HCT116 (cell line): ENCODE measurements around the gene HNF1B. TPM values are rescaled to one million over a fixed set of nuclear protein-coding genes. Genes with fewer than 3 reads are reported as not detected.

ENCODE experiments used
- ATAC-seq: fragments of 200-7000 bp; cut with Tn5 transposase; 2 replicates; pipeline ENCODE4 v1.9.1; 2020; ENCODE audit warnings: mild to moderate bottlenecking, moderate library complexity
- BruUV-seq: library from RNA; stranded (reverse); fragments of 400-500 nt; replicated peaks from 2 replicates; lab custom pipeline; 2021; lab: Mats Ljungman, UMichigan
- CTCF ChIA-PET: fragments of 300-600 bp; sonication (Branson Sonifier 250); formaldehyde crosslinking; loops from one replicate; lab custom pipeline; 2021; ENCODE audit warnings: antibody characterized with exemption; lab: Charles Lee
- POLR2A ChIA-PET: fragments of 300-600, 350-600 bp; sonication (Branson Sonifier 250); formaldehyde crosslinking; loops from one replicate; lab custom pipeline; 2021; ENCODE audit warnings: antibody characterized with exemption; lab: Charles Lee
- RAD21 ChIA-PET, 2 experiments: fragments of 300-600 bp; sonication (Branson Sonifier 250); formaldehyde crosslinking; loops; one replicate each; lab custom pipeline; 2023; ENCODE audit warnings: low total read pairs in 2 of 2; ENCODE audit not compliant: uncharacterized antibody in 2 of 2, unreplicated experiment in 2 of 2, low non-redundant PET in 1 of 2; lab: Charles Lee
- DNase-seq: peaks from one replicate; pipeline ENCODE4 v3.0.0-alpha.2; 2010; ENCODE audit warnings: low read depth, low spot score
- H2AFZ ChIP-seq: fragments of 200-600 bp; shearing (Covaris generic), sonication (generic); 2 replicates; pipeline ENCODE4 v1.6.1; 2017; ENCODE audit warnings: low read depth, mixed run types, mixed read lengths, antibody characterized with exemption, low read length; ENCODE audit not compliant: poor library complexity, severe bottlenecking
- H3K27ac ChIP-seq: 2 replicates; pipeline ENCODE4 v1.5.1; 2012; ENCODE audit warnings: low read depth, low read length
- H3K27me3 ChIP-seq: fragments of 200-600 bp; sonication (generic); 2 replicates; pipeline ENCODE4 v1.6.1; 2016; ENCODE audit warnings: mixed run types, low read length, mixed read lengths; ENCODE audit not compliant: insufficient read depth
- H3K36me3 ChIP-seq, 2 experiments: fragments of 200-500 bp in 1 of 2; fragments of 200-600 bp in 1 of 2; sonication (Bioruptor generic) in 1 of 2; sonication (generic) in 1 of 2; 2 replicates each; pipeline versions ENCODE4 v1.5.1 to v1.6.1; 2014 to 2016; ENCODE audit warnings: low read length in 2 of 2, inconsistent platforms in 1 of 2, mixed read lengths in 1 of 2, mixed run types in 1 of 2; ENCODE audit not compliant: insufficient read depth in 2 of 2, control insufficient read depth in 1 of 2
- H3K4me1 ChIP-seq, 2 experiments: fragments of 200-600 bp in 1 of 2; sonication (generic) in 1 of 2; 2 replicates each; pipeline versions ENCODE4 v1.5.1 to v1.6.1; 2012 to 2017; ENCODE audit warnings: low read length in 2 of 2, inconsistent platforms in 1 of 2, mild to moderate bottlenecking in 1 of 2, mixed read lengths in 1 of 2, mixed run types in 1 of 2, moderate library complexity in 1 of 2; ENCODE audit not compliant: insufficient read depth in 2 of 2, control insufficient read depth in 1 of 2
- H3K4me2 ChIP-seq: fragments of 200-600 bp; sonication (generic); 2 replicates; pipeline ENCODE4 v1.6.1; 2017; ENCODE audit warnings: mixed run types, low read length, mixed read lengths
- H3K4me3 ChIP-seq, 2 experiments: fragments of 200-600 bp in 1 of 2; sonication (generic) in 1 of 2; replicated peaks in 1 of 2; 2 replicates each; pipeline ENCODE4 v1.5.1; 2011 to 2016; ENCODE audit warnings: low read length in 2 of 2, control low read depth in 1 of 2, low read depth in 1 of 2, mild to moderate bottlenecking in 1 of 2, mixed read lengths in 1 of 2, mixed run types in 1 of 2
- H3K79me2 ChIP-seq: fragments of 200-600 bp; sonication (generic); 2 replicates; pipeline ENCODE4 v1.6.1; 2017; ENCODE audit warnings: mild to moderate bottlenecking, mixed run types, low read length, moderate library complexity, mixed read lengths; ENCODE audit not compliant: insufficient read depth
- H3K9ac ChIP-seq: fragments of 200-600 bp; sonication (generic); 2 replicates; pipeline ENCODE4 v1.6.1; 2016; ENCODE audit warnings: low read length, mixed read lengths
- H3K9me2 ChIP-seq: fragments of 200-600 bp; sonication (generic), shearing (Covaris generic); 2 replicates; pipeline ENCODE4 v1.6.1; 2017; ENCODE audit warnings: mixed run types, mild to moderate bottlenecking, moderate library complexity; ENCODE audit not compliant: insufficient read depth
- H3K9me3 ChIP-seq, 2 experiments: fragments of 200-500 bp in 1 of 2; fragments of 200-600 bp in 1 of 2; sonication (Bioruptor generic) in 1 of 2; sonication (generic) in 1 of 2; 2 replicates each; pipeline ENCODE4 v1.6.1; 2014 to 2017; ENCODE audit warnings: low read length in 2 of 2, mixed read lengths in 2 of 2, inconsistent platforms in 1 of 2, low read depth in 1 of 2, mild to moderate bottlenecking in 1 of 2, mixed run types in 1 of 2, moderate library complexity in 1 of 2; ENCODE audit not compliant: control insufficient read depth in 1 of 2, insufficient read depth in 1 of 2
- H4K20me1 ChIP-seq: fragments of 200-600 bp; sonication (generic), shearing (Covaris generic); 2 replicates; pipeline ENCODE4 v1.6.1; 2017; ENCODE audit warnings: mixed run types, mild to moderate bottlenecking, moderate library complexity; ENCODE audit not compliant: insufficient read depth
- ATF3 ChIP-seq: IDR thresholded peaks from 2 replicates; pipeline ENCODE4 v1.6.1; 2012
- CBX3 ChIP-seq: IDR thresholded peaks from 2 replicates; pipeline ENCODE4 v1.6.1; 2012; ENCODE audit warnings: low read depth
- CEBPB ChIP-seq: IDR thresholded peaks from 2 replicates; pipeline ENCODE4 v1.6.1; 2012; ENCODE audit warnings: low read depth
- CTCF ChIP-seq, 3 experiments: fragments of 200-600 bp in 1 of 3; sonication (generic) in 1 of 3; IDR thresholded peaks in 2 of 3; conservative IDR thresholded peaks in 1 of 3; 2 replicates each; pipeline ENCODE4 v1.5.1; 2012 to 2017; ENCODE audit warnings: low read depth in 2 of 3, low read length in 2 of 3, antibody characterized with exemption in 1 of 3, borderline replicate concordance in 1 of 3, control low read depth in 1 of 3, mild to moderate bottlenecking in 1 of 3, mixed read lengths in 1 of 3, mixed run types in 1 of 3, moderate library complexity in 1 of 3; ENCODE audit not compliant: insufficient read depth in 1 of 3
- ELF1 ChIP-seq: IDR thresholded peaks from 2 replicates; pipeline ENCODE4 v1.6.1; 2012; ENCODE audit warnings: low read depth, borderline replicate concordance
- EZH2 ChIP-seq: fragments of 200-600 bp; sonication (generic); IDR thresholded peaks from 2 replicates; pipeline ENCODE4 v1.6.1; 2017; ENCODE audit warnings: antibody characterized with exemption, mixed run types
- EZH2phosphoT487 ChIP-seq: fragments of 200-600 bp; IDR thresholded peaks from 2 replicates; pipeline ENCODE4 v1.6.1; 2018; ENCODE audit warnings: antibody characterized with exemption, borderline replicate concordance
- JUND ChIP-seq: IDR thresholded peaks from 2 replicates; pipeline ENCODE4 v1.6.1; 2012
- MAX ChIP-seq: IDR thresholded peaks from 2 replicates; pipeline ENCODE4 v1.6.1; 2012
- POLR2A ChIP-seq: IDR thresholded peaks from 2 replicates; pipeline ENCODE4 v1.7.0; 2011; ENCODE audit warnings: borderline replicate concordance; ENCODE audit not compliant: insufficient read depth, insufficient read length; ENCODE audit errors: extremely low read depth
- RAD21 ChIP-seq: IDR thresholded peaks from 2 replicates; pipeline ENCODE4 v1.6.1; 2012; ENCODE audit warnings: low read depth, mild to moderate bottlenecking
- SIN3A ChIP-seq: IDR thresholded peaks from 2 replicates; pipeline ENCODE4 v1.6.1; 2012; ENCODE audit warnings: low read depth
- SP1 ChIP-seq: IDR thresholded peaks from 2 replicates; pipeline ENCODE4 v1.6.1; 2012; ENCODE audit warnings: low read depth
- TCF7L2 ChIP-seq: IDR thresholded peaks from 2 replicates; pipeline ENCODE4 v1.7.0; 2011; ENCODE audit warnings: borderline replicate concordance, inconsistent platforms; ENCODE audit not compliant: insufficient read depth, insufficient read length; ENCODE audit errors: extremely low read depth
- YY1 ChIP-seq: IDR thresholded peaks from 2 replicates; pipeline ENCODE4 v1.6.1; 2011; ENCODE audit warnings: low read length, low read depth, moderate library complexity, mild to moderate bottlenecking; ENCODE audit not compliant: insufficient replicate concordance; ENCODE audit errors: extremely low read depth
- ZFX ChIP-seq: fragments of 450-650 bp; IDR thresholded peaks from 2 replicates; pipeline ENCODE4 v1.6.1; 2017
- intact Hi-C: fragments of 100-400 bp; cut with micrococcal nuclease; formaldehyde crosslinking; loops from 2 replicates; pipeline ENCODE4 v1.10.0; 2022
- total RNA-seq: library from RNA; stranded (reverse); gene quantifications from one replicate; pipeline ENCODE4 v1.2.1, GENCODE V29; 2021; ENCODE audit not compliant: unreplicated experiment

The HNF1B gene
- total RNA-seq, 1 experiment from 2014 or later: 3.6 TPM

- TF ChIP-seq YY1 (no peak), MAX (no peak), TCF7L2 (no peak), ELF1 (no peak), CBX3 (no peak), SIN3A (no peak), CTCF (IDR thresholded peaks at IDR 0.05 in 2 of 3, conservative IDR thresholded peaks at IDR 0.05 in 1 of 3; ENCODE audit: borderline replicate concordance in 1 of 3, insufficient read depth in 1 of 3, low read depth in 2 of 3, low read length in 2 of 3) (no peak), POLR2A (no peak), JUND (no peak), EZH2phosphoT487 (no peak), SP1 (no peak), EZH2 (no peak), CEBPB (no peak), ATF3 (no peak), RAD21 (no peak), ZFX (no peak)
- Histone ChIP-seq H3K79me2 (no peaks in the 10 kb centered on the region), H3K27me3 (no peaks in the 10 kb centered on the region), H3K36me3 (no peaks in the 10 kb centered on the region), H2AFZ (no peak overlapping the region), H3K4me3 (no peak overlapping the region), H3K27ac (no peak overlapping the region), H3K4me1 (peaks cover 0 to 7% of the 10 kb centered on the region in 2 experiments; a peak in 1 of 4 replicates), H3K9me2 (no peaks in the 10 kb centered on the region), H3K9me3 (no peaks in the 10 kb centered on the region), H3K9ac (no peak overlapping the region), H3K4me2 (no peak overlapping the region), H4K20me1 (no peaks in the 10 kb centered on the region)
- POLR2A ChIA-PET: no interaction called here
- RAD21 ChIA-PET: no interaction called here
- intact Hi-C loops: no loop called here
- CTCF ChIA-PET: interaction anchor here (0.9 kb wide), 1 partner anchor 47 kb away, joined by 3 read pairs; no protein-coding TSS in a partner anchor
- no TSS peak for BruUV-seq
- no peak for DNase-seq
- no peak for ATAC-seq
These were observed 24.2 kb upstream of the HNF1B start for GRCh38 chr17:37769050-37769449.
